WI38 (cell line): ENCODE data around the gene GPR26.

ENCODE experiments used
- H3K4me3 ChIP-seq: 2 replicates; pipeline ENCODE4 v1.5.1; 2011; ENCODE audit warnings: low read depth, mild to moderate bottlenecking, control low read depth, low read length
- CTCF ChIP-seq: IDR thresholded peaks from 2 replicates; pipeline ENCODE4 v1.5.1; 2012; ENCODE audit warnings: low read depth, mild to moderate bottlenecking, control low read depth, low read length

The GPR26 gene

GRCh38 chr10:123637326-123637880 lies 28.8 kb upstream of the GPR26 start:
- TF ChIP-seq CTCF: no peak
- H3K4me3 ChIP-seq: no peak overlapping the region

GRCh38 chr10:123639131-123639530 lies 27.0 kb upstream of the GPR26 start:
- no peak for TF ChIP-seq CTCF
- H3K4me3 ChIP-seq: no peak overlapping the region

GRCh38 chr10:123640016-123640535 lies 26.1 kb upstream of the GPR26 start:
- H3K4me3 ChIP-seq: no peak overlapping the region
- TF ChIP-seq CTCF: no peak

- no peak overlapping the region for H3K4me3 ChIP-seq
These were observed 23.9 kb upstream of the GPR26 start for GRCh38 chr10:123642293-123642692.

GRCh38 chr10:123642697-123643096 lies 23.5 kb upstream of the GPR26 start:
- TF ChIP-seq CTCF: no peak
- H3K4me3 ChIP-seq: no peak overlapping the region

More at GRCh38 chr10:123642293-123642692, 23.9 kb upstream of the GPR26 start:
- no peak for TF ChIP-seq CTCF

GRCh38 chr10:123643315-123643714 lies 22.8 kb upstream of the GPR26 start:
- TF ChIP-seq CTCF: no peak

GRCh38 chr10:123645016-123645415 lies 21.1 kb upstream of the GPR26 start:
- H3K4me3 ChIP-seq: no peak overlapping the region
- no peak for TF ChIP-seq CTCF

More at GRCh38 chr10:123643315-123643714, 22.8 kb upstream of the GPR26 start:
- no peak overlapping the region for H3K4me3 ChIP-seq
